Mucosa of descending colon (tissue), 3 donors: ENCODE measurements around the gene PRICKLE4. TPM values are rescaled to one million over a fixed set of nuclear protein-coding genes. Genes with fewer than 3 reads are reported as not detected.

Experiments used
- ATAC-seq: fragments of 200-7000 bp; cut with Tn5 transposase; one replicate; pipeline ENCODE4 v1.9.1; 2020; ENCODE audit warnings: mild to moderate bottlenecking, moderate library complexity
- DNase-seq, 3 donors: peaks; one replicate each; pipeline ENCODE4 v3.0.0-alpha.2; 2020
- H3K36me3 ChIP-seq: fragments of 200-600 bp; one replicate; pipeline ENCODE4 v1.8.0; 2021; ENCODE audit warnings: low read depth, mild to moderate bottlenecking
- H3K4me1 ChIP-seq: fragments of 200-600 bp; one replicate; pipeline ENCODE4 v1.8.0; 2021; ENCODE audit warnings: low read depth, mild to moderate bottlenecking
- H3K4me3 ChIP-seq: fragments of 200-600 bp; one replicate; pipeline ENCODE4 v1.8.0; 2021; ENCODE audit warnings: mild to moderate bottlenecking
- H3K9me3 ChIP-seq: fragments of 200-600 bp; one replicate; pipeline ENCODE4 v1.8.0; 2021; ENCODE audit warnings: mild to moderate bottlenecking
- CTCF ChIP-seq: fragments of 200-600 bp; IDR thresholded peaks from one replicate; pipeline ENCODE4 v1.8.0; 2022; ENCODE audit warnings: antibody characterized with exemption, mild to moderate bottlenecking
- intact Hi-C, 2 donors: fragments of 100-400 bp; cut with DNase I in 1 of 2; cut with micrococcal nuclease in 1 of 2; formaldehyde crosslinking; loops; one replicate each; pipeline versions ENCODE4 v1.11.0 to v1.11.1; 2022; cut with DNase I, micrococcal nuclease
- total RNA-seq, 3 donors: library from RNA; stranded (reverse); fragmentation: NEBNext Ultra II Directional in 2 of 3; extraction: Animal tissue kit (Norgen Biotek cat#: 25700) in 2 of 3; gene quantifications; one replicate each; pipeline versions ENCODE4 v1.2.1 to v1.2.4, GENCODE V29; 2021 to 2023
- donor health status: DM: no; HTN: no; CAD: no; lungs with moderate emphysema.
- donor health status: DM: no; HTN: no; CAD: no.
- donor health status: DM: no; HTN: yes; CAD: no.

Gene PRICKLE4
- total RNA-seq, 3 donors from 2014 or later: 2.7 to 6.7 (median 6.1) TPM

- peaks cover 10% of the 10 kb centered on the region for H3K4me1 ChIP-seq
- DNase-seq (no peak), ATAC-seq (no peak)
- intact Hi-C loops: no loop called here
- no peak for TF ChIP-seq CTCF
- no peak overlapping the region for H3K4me3 ChIP-seq
- peaks cover 6% of the 10 kb centered on the region for H3K36me3 ChIP-seq
- H3K9me3 ChIP-seq: no peaks in the 10 kb centered on the region
Observed at GRCh38 chr6:41774841-41775240, 5.7 kb upstream of the PRICKLE4 start.

GRCh38 chr6:41775293-41775882 is 5.2 kb upstream of the PRICKLE4 start:
- intact Hi-C loops: no loop called here
- no peak for TF ChIP-seq CTCF
- H3K4me1 ChIP-seq: peaks cover 10% of the 10 kb centered on the region
- H3K4me3 ChIP-seq: no peak overlapping the region
- no peak for ATAC-seq
- H3K9me3 ChIP-seq: no peaks in the 10 kb centered on the region
- no peak for DNase-seq
- H3K36me3 ChIP-seq: peaks cover 6% of the 10 kb centered on the region

- intact Hi-C loops: no loop called here
- Histone ChIP-seq H3K4me3 (no peak overlapping the region), H3K36me3 (no peaks in the 10 kb centered on the region), H3K9me3 (no peaks in the 10 kb centered on the region), H3K4me1 (peaks cover 22% of the 10 kb centered on the region)
- no peak for TF ChIP-seq CTCF
- ATAC-seq (no peak), DNase-seq (no peak)
Observed at GRCh38 chr6:41777551-41778285, 2.9 kb upstream of the PRICKLE4 start.

GRCh38 chr6:41778895-41779294 is 1.7 kb upstream of the PRICKLE4 start:
- Histone ChIP-seq H3K4me3 (no peak overlapping the region), H3K4me1 (peaks cover 22% of the 10 kb centered on the region), H3K9me3 (no peaks in the 10 kb centered on the region), H3K36me3 (no peaks in the 10 kb centered on the region)
- DNase-seq (peak in 1 of 3 donors; percentile 37), ATAC-seq (no peak)
- TF ChIP-seq CTCF: no peak
- intact Hi-C loops: no loop called here

- Histone ChIP-seq H3K4me1 (peaks cover 22% of the 10 kb centered on the region), H3K36me3 (no peaks in the 10 kb centered on the region), H3K9me3 (no peaks in the 10 kb centered on the region), H3K4me3 (peak overlapping the region; percentile 50)
- TF ChIP-seq CTCF: no peak
- intact Hi-C loops: no loop called here
- DNase-seq (no peak), ATAC-seq (no peak)
Observed at GRCh38 chr6:41779336-41779735, 1.2 kb upstream of the PRICKLE4 start.
